ENCODE results near the gene FNTB. TPM values are rescaled to one million over a fixed set of nuclear protein-coding genes. Genes with fewer than 3 reads are reported as not detected.

Gene FNTB
- total RNA-seq, 1 donor from 2014 or later, result 16.9 TPM

DNA sequence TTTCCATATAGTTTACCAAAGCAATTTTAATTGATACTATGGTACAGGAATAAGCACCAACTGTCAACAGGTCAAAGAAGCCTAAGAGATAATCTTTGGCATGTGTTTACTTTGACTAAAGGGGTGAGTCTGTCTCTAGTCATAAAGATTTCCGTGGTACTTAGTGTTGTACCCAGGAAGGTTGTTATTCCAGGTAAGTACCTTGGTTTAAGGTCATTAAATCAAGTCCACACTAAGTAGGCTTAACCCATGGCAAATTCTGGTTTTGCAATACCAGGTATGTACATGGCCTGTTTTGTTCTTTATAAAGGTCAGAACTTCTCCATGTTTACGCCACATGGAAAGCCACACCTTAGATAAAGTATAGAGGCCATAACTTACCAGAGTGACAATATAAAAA, 105.7 kb downstream of the FNTB start:
- Mint-ChIP-seq H3K27ac (ENCODE audit: unreplicated experiment) (no peak overlapping the region), H3K4me3 (ENCODE audit: unreplicated experiment) (no peak overlapping the region), H3K27me3 (ENCODE audit: unreplicated experiment) (peaks cover 2% of the 10 kb centered on the region), H3K36me3 (ENCODE audit: low read depth, unreplicated experiment) (peaks cover 58% of the 10 kb centered on the region), H3K9me3 (ENCODE audit: unreplicated experiment) (no peaks in the 10 kb centered on the region), H3K4me1 (ENCODE audit: unreplicated experiment) (no peaks in the 10 kb centered on the region)
- TF ChIP-seq CTCF (IDR thresholded peaks at IDR 0.05; ENCODE audit: unreplicated experiment), result no peak
- no peak for DNase-seq (ENCODE audit: low spot score)

- Mint-ChIP-seq H3K27me3 (ENCODE audit: unreplicated experiment) (peaks cover 2% of the 10 kb centered on the region), H3K36me3 (ENCODE audit: low read depth, unreplicated experiment) (peaks cover 29% of the 10 kb centered on the region), H3K4me1 (ENCODE audit: unreplicated experiment) (peaks cover 9% of the 10 kb centered on the region), H3K9me3 (ENCODE audit: unreplicated experiment) (no peaks in the 10 kb centered on the region), H3K27ac (ENCODE audit: unreplicated experiment) (no peak overlapping the region), H3K4me3 (ENCODE audit: unreplicated experiment) (no peak overlapping the region)
- TF ChIP-seq CTCF (IDR thresholded peaks at IDR 0.05; ENCODE audit: unreplicated experiment), result no peak
- DNase-seq (ENCODE audit: low spot score), result no peak
Observed at GRCh38 chr14:65095633-65096205, 109.0 kb downstream of the FNTB start.

DNA sequence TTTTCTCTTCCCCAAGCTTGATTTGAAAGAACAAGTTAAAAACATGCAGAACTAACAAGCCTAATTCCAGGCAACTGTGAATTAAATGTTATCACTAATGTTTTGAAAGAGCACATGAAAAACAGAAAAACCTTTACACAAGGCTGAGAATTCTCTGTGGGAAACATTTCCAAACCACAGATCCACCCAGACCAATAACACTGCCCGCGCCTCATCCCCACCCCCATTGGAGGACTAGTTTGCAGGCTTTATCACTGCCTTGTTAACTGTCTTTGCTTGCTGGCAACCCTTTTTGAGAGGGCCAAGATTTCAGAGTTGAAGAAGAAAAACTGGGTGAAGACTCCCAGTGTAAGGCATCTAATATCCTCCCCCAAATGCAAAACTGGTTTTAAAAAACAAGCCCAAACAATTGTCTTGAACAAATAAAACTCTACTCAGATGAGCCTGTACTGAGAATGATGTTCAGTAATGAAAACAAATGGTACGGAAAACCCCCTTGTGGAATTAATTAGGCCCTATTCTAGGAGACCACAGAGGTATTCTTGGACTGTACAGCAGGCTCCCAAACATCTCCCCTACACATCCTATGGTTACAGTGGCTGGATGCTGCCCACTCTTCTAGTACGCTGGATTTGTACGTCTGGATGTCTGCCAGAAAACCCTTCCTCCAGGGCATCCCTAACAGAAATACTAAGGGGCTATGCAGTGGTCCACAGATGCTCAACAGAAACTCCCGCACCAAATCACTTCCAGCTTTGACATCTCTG, 109.8 kb downstream of the FNTB start:
- peaks cover 26% of the 10 kb centered on the region for H3K36me3 Mint-ChIP-seq (ENCODE audit: low read depth, unreplicated experiment)
- H3K4me1 Mint-ChIP-seq (ENCODE audit: unreplicated experiment), result peaks cover 16% of the 10 kb centered on the region
- peaks cover 2% of the 10 kb centered on the region for H3K27me3 Mint-ChIP-seq (ENCODE audit: unreplicated experiment)
- no peaks in the 10 kb centered on the region for H3K9me3 Mint-ChIP-seq (ENCODE audit: unreplicated experiment)
- no peak for DNase-seq (ENCODE audit: low spot score)
- H3K27ac Mint-ChIP-seq (ENCODE audit: unreplicated experiment), result no peak overlapping the region
- no peak for TF ChIP-seq CTCF (IDR thresholded peaks at IDR 0.05; ENCODE audit: unreplicated experiment)
- no peak overlapping the region for H3K4me3 Mint-ChIP-seq (ENCODE audit: unreplicated experiment)

DNA sequence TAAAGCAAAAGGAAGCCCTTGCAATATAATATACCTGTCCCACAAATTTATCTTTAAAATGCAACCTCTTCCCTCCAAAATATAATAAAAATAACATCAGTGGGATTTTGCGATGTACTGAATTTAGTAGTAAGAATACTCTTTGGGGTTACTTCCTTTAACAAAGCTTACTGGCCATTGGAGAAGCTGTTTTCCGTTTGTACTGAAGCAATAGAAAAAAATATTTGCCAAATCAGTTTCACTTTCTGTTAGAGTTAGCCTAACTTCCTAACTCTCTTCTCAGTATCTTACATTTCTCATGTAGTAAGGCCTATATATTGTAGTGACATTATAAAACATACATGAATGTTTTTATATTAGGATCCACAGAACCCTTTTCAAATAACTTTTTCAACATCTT, 111.9 kb downstream of the FNTB start:
- Mint-ChIP-seq H3K27ac (ENCODE audit: unreplicated experiment) (peak overlapping the region; percentile 67), H3K27me3 (ENCODE audit: unreplicated experiment) (peaks cover 8% of the 10 kb centered on the region), H3K36me3 (ENCODE audit: low read depth, unreplicated experiment) (peaks cover 19% of the 10 kb centered on the region), H3K4me3 (ENCODE audit: unreplicated experiment) (no peak overlapping the region), H3K4me1 (ENCODE audit: unreplicated experiment) (peaks cover 25% of the 10 kb centered on the region), H3K9me3 (ENCODE audit: unreplicated experiment) (no peaks in the 10 kb centered on the region)
- no peak for TF ChIP-seq CTCF (IDR thresholded peaks at IDR 0.05; ENCODE audit: unreplicated experiment)
- no peak for DNase-seq (ENCODE audit: low spot score)

GRCh38 chr14:65100922-65101541, 114.3 kb downstream of the FNTB start:
- peaks cover 8% of the 10 kb centered on the region for H3K36me3 Mint-ChIP-seq (ENCODE audit: low read depth, unreplicated experiment)
- peaks cover 26% of the 10 kb centered on the region for H3K4me1 Mint-ChIP-seq (ENCODE audit: unreplicated experiment)
- H3K4me3 Mint-ChIP-seq (ENCODE audit: unreplicated experiment), result peak overlapping the region; percentile 93
- no peaks in the 10 kb centered on the region for H3K9me3 Mint-ChIP-seq (ENCODE audit: unreplicated experiment)
- H3K27me3 Mint-ChIP-seq (ENCODE audit: unreplicated experiment), result peaks cover 7% of the 10 kb centered on the region
- peak overlapping the region; percentile 92 for H3K27ac Mint-ChIP-seq (ENCODE audit: unreplicated experiment)
- TF ChIP-seq CTCF (IDR thresholded peaks at IDR 0.05; ENCODE audit: unreplicated experiment), result no peak
- DNase-seq (ENCODE audit: low spot score), result no peak

Measured in endothelial cell (in vitro differentiated cells).